ENCODE results near the gene ADAMTSL3. TPM values are rescaled to one million over a fixed set of nuclear protein-coding genes. Genes with fewer than 3 reads are reported as not detected.

The ADAMTSL3 gene
- total RNA-seq (2012; rRNA removed): under 0.01 TPM in 1 of 2 replicates, not detected in the other
- 0.02 TPM in 1 of 2 replicates, not detected in the other for polyA plus RNA-seq (2012; rRNA removed)
- 0.01 TPM in 1 of 2 replicates, not detected in the other for polyA plus RNA-seq (2012; cell fraction: cytosol; rRNA removed)
- polyA plus RNA-seq (2012; cell fraction: nucleus; rRNA removed; ENCODE audit: low replicate concordance): 0.01 TPM in 1 of 2 replicates, not detected in the other
- Bru-seq, nascent RNA: percentile 4 among the genes with signal in this experiment
- BruChase-seq, experiment 1, labeled RNA remaining after a 6-hour chase: percentile 4 among the genes with signal in this experiment
- percentile 4 among the genes with signal in this experiment for BruChase-seq, experiment 2, labeled RNA remaining after a 2-hour chase
- long read RNA-seq: 0 reads

DNA sequence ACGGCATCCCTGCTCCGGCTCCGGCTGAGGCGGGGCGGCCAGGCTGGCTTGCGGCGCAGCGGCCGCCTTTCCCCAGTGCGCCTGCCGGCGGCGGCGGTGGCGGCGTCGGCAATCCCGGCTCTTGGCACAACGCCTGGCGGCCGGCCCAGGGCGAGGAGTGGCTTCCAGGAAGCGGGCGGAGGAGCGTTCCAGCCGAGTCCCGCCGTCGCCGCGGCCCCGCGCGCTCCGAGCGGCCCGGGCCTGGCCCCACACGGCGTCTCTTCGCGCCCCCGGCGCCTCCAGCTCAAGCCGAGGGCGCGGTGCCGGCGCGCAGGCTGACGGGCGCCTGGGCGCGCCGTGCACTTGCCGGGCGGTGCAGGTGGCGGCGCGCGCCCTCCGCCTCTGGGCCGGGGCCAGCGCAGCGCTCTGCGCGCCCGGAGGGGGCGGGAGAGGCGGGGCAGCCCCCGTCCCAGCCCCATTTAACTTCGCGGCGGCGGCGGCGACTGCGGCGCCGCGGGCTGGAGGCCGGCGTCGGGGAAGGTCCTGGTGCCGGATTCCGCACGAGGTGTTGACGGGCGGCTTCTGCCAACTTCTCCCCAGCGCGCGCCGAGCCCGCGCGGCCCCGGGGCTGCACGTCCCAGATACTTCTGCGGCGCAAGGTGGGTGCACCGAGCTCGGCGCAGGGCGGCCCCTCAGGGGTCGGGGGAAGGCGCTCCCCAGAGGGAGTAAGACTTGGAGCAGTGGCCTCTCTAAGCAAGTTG lies at the start of gene ADAMTSL3:
Gene ADAMTSL3, plus strand, starts transcription at position 485 of the 740 bp plus-strand sequence. CDS start 1,639 bp downstream, outside the sequence.
- H2BK120ac ChIP-seq (ENCODE audit: low read depth, low read length): no peak within 1 kb of the TSS
- H3K56ac ChIP-seq (ENCODE audit: extremely low read depth, insufficient read depth, low read length): no peak within 1 kb of the TSS
- H3K27ac ChIP-seq (ENCODE audit: insufficient read depth, low read length): no peak within 1 kb of the TSS
- DNase-seq (no peak), ATAC-seq (ENCODE audit: low read depth) (peak; percentile 69)
- no peak within 1 kb of the TSS for H3K4me2 ChIP-seq (ENCODE audit: low read depth, low read length)
- no peak within 1 kb of the TSS for H4K91ac ChIP-seq (ENCODE audit: insufficient read depth, low read depth, low read length)
- H2AK9ac ChIP-seq (replicated peaks; ENCODE audit: low read depth, low read length, poor library complexity): no peak within 1 kb of the TSS
- peaks cover 12% of the 10 kb centered on the region for H3K9me3 ChIP-seq (ENCODE audit: control insufficient read depth, insufficient read depth, low read length)
- BruUV-seq (replicated peaks): no TSS peak
- TF ChIP-seq RFX5 (IDR thresholded peaks at IDR 0.05; ENCODE audit: low read depth, low read length): no peak
- no peak for TF ChIP-seq USF2 (IDR thresholded peaks at IDR 0.05; ENCODE audit: low read depth, low read length)
- TF ChIP-seq MAFK (IDR thresholded peaks at IDR 0.05; ENCODE audit: low read depth, low read length): no peak
- no peak for TF ChIP-seq BHLHE40 (IDR thresholded peaks at IDR 0.05; ENCODE audit: low read depth, low read length)
- no peak for TF ChIP-seq ELK1 (IDR thresholded peaks at IDR 0.05; ENCODE audit: borderline replicate concordance, low read depth, low read length)
- no peak for TF ChIP-seq SMC3 (IDR thresholded peaks at IDR 0.05; ENCODE audit: low read depth, low read length)
- TF ChIP-seq, protein P1, sequence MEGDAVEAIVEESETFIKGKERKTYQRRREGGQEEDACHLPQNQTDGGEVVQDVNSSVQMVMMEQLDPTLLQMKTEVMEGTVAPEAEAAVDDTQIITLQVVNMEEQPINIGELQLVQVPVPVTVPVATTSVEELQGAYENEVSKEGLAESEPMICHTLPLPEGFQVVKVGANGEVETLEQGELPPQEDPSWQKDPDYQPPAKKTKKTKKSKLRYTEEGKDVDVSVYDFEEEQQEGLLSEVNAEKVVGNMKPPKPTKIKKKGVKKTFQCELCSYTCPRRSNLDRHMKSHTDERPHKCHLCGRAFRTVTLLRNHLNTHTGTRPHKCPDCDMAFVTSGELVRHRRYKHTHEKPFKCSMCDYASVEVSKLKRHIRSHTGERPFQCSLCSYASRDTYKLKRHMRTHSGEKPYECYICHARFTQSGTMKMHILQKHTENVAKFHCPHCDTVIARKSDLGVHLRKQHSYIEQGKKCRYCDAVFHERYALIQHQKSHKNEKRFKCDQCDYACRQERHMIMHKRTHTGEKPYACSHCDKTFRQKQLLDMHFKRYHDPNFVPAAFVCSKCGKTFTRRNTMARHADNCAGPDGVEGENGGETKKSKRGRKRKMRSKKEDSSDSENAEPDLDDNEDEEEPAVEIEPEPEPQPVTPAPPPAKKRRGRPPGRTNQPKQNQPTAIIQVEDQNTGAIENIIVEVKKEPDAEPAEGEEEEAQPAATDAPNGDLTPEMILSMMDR (conservative IDR thresholded peaks at IDR 0.05; ENCODE audit: low read depth, low read length): no peak
- no peak for TF ChIP-seq POLR2A (IDR thresholded peaks at IDR 0.05; ENCODE audit: low read depth, low read length)
- no peak for TF ChIP-seq MXI1 (IDR thresholded peaks at IDR 0.05; ENCODE audit: borderline replicate concordance, low read depth, low read length)
- H2AK5ac ChIP-seq (ENCODE audit: low read depth, low read length): no peak within 1 kb of the TSS
- ChIA-PET CTCF (no interaction called here), POLR2A (ENCODE audit: unreplicated experiment) (no interaction called here)
- WGBS, 2 experiments (ENCODE audit: extremely low coverage in 2 of 2, insufficient read length in 1 of 2): 2% methylated on average over 18 of the region's 105 CpGs; no CpG with 5 or more reads in 1 of the 2 experiments
- no peak within 1 kb of the TSS for H2BK20ac ChIP-seq (ENCODE audit: low read depth, low read length)
- H3K9me1 ChIP-seq (ENCODE audit: insufficient read depth, low read length): no peaks in the 10 kb centered on the region
- peak within 1 kb of the TSS; percentile 18 for H2AFZ ChIP-seq (replicated peaks; ENCODE audit: low read length, poor library complexity)
- no peak within 1 kb of the TSS for H3K9ac ChIP-seq (ENCODE audit: low read depth, low read length)
- H3K27me3 ChIP-seq (ENCODE audit: control insufficient read depth, insufficient read depth, low read length): peaks cover 18% of the 10 kb centered on the region; the same call in 1 of the 2 replicates
- H3K4me1 ChIP-seq (ENCODE audit: control insufficient read depth, insufficient read depth, low read length): no peaks in the 10 kb centered on the region
- no peak within 1 kb of the TSS for H3K14ac ChIP-seq (replicated peaks; ENCODE audit: low read depth, low read length)
- H2BK5ac ChIP-seq (ENCODE audit: low read depth, low read length, poor library complexity, severe bottlenecking): no peak within 1 kb of the TSS
- no peak within 1 kb of the TSS for H3K4ac ChIP-seq (ENCODE audit: low read depth, low read length)
- no peak within 1 kb of the TSS for H3K18ac ChIP-seq (ENCODE audit: low read depth, low read length)
- intact Hi-C loops (cut with micrococcal nuclease): no loop called here
- H4K5ac ChIP-seq (ENCODE audit: low read depth, low read length): no peak within 1 kb of the TSS
- no peaks in the 10 kb centered on the region for H3K36me3 ChIP-seq (ENCODE audit: control insufficient read depth, insufficient read depth, low read length)
- no peak within 1 kb of the TSS for H2BK15ac ChIP-seq (ENCODE audit: low read depth, low read length)
- no peak within 1 kb of the TSS for H3K23ac ChIP-seq (ENCODE audit: low read depth, low read length)
- no peaks in the 10 kb centered on the region for H3K79me1 ChIP-seq (ENCODE audit: low read depth in 1 of 2, low read length in 2 of 2)
- H4K8ac ChIP-seq (ENCODE audit: low read depth in 2 of 2, low read length in 2 of 2): no peak within 1 kb of the TSS
- H3K4me3 ChIP-seq (ENCODE audit: insufficient read depth, low read depth, low read length): no peak within 1 kb of the TSS
- in situ Hi-C loops (cut with MboI; ENCODE audit: low sequenced_read_pairs): no loop called here
- H4K20me1 ChIP-seq (ENCODE audit: insufficient read depth, low read length): no peaks in the 10 kb centered on the region
- dilution Hi-C loops (cut with HindIII; ENCODE audit: low sequenced_read_pairs, unreplicated experiment): no loop called here
